Adipose tissue (tissue), 3 donors: ENCODE results near the gene IL37. TPM values are rescaled to one million over a fixed set of nuclear protein-coding genes. Genes with fewer than 3 reads are reported as not detected.

ENCODE experiments used
- H3K27ac ChIP-seq: one replicate; pipeline ENCODE4 v1.5.1; 2013; ENCODE audit warnings: low read depth, low read length
- WGBS, 3 donors: extraction: QIAGEN DNeasy Blood & Tissue Kit; methylation state at CpG; one replicate each; pipeline ENCODE4 v1.1.7; 2013; 5-methylcytosine and 5-hydroxymethylcytosine counted together
- polyA plus RNA-seq, 3 donors: library from polyadenylated mRNA; stranded (reverse); fragments of 200-250 nt; gene quantifications; one replicate each; pipeline ENCODE4 v1.2.3, GENCODE V29; 2013
- donor health status: healthy with polysubstance abuse.
- donor health status: Bipolar disorder and iron deficiency.
- donor health status: healthy.

IL37 gene
- not detected for polyA plus RNA-seq

- WGBS, 3 donors: 27 to 33% (median 31%) methylated on average over 2 of the region's 2 CpGs
- H3K27ac ChIP-seq: no peak within 1 kb of the TSS
Observed at GRCh38 chr2:112910865-112911264, at the start of gene IL37. Gene IL37 (plus strand): TSS chr2:112911165. CDS start chr2:112913013, 1,848 bp downstream.

GRCh38 chr2:112864072-112864471 lies 46.9 kb upstream of the IL37 start:
- H3K27ac ChIP-seq: no peak overlapping the region
- WGBS, 3 donors: 92 to 100% (median 95%) methylated on average over 1 of the region's 1 CpG

GRCh38 chr2:112866128-112866835 lies 44.7 kb upstream of the IL37 start:
- 79 to 91% (median 84%) methylated on average over 8 of the region's 8 CpGs for WGBS, 3 donors
- no peak overlapping the region for H3K27ac ChIP-seq

GRCh38 chr2:112867701-112868631 lies 43.0 kb upstream of the IL37 start:
- WGBS, 3 donors: 70 to 89% (median 88%) methylated on average over 7 of the region's 7 CpGs
- H3K27ac ChIP-seq: no peak overlapping the region

- WGBS, 3 donors: 25 to 43% (median 33%) methylated on average over 7 of the region's 7 CpGs
Observed at GRCh38 chr2:112869258-112869842, 41.6 kb upstream of the IL37 start.

GRCh38 chr2:112870841-112871835 lies 39.8 kb upstream of the IL37 start:
- 47 to 64% (median 54%) methylated on average over 9 of the region's 9 CpGs for WGBS, 3 donors
- H3K27ac ChIP-seq: no peak overlapping the region

More at GRCh38 chr2:112869258-112869842, 41.6 kb upstream of the IL37 start:
- no peak overlapping the region for H3K27ac ChIP-seq

GRCh38 chr2:112876257-112876970 lies 34.6 kb upstream of the IL37 start:
- H3K27ac ChIP-seq: no peak overlapping the region
- 90 to 95% (median 93%) methylated on average over 3 of the region's 3 CpGs for WGBS, 3 donors

GRCh38 chr2:112876971-112877361 lies 34.0 kb upstream of the IL37 start:
- no peak overlapping the region for H3K27ac ChIP-seq
- WGBS, 3 donors: 84 to 93% (median 88%) methylated on average over 4 of the region's 4 CpGs

- H3K27ac ChIP-seq: no peak overlapping the region
- 94% methylated on average over 6 of the region's 6 CpGs for WGBS, 3 donors
Observed at GRCh38 chr2:112877423-112877822, 33.5 kb upstream of the IL37 start.

GRCh38 chr2:112879491-112880041 lies 31.4 kb upstream of the IL37 start:
- H3K27ac ChIP-seq: no peak overlapping the region
- WGBS, 3 donors: 74 to 85% (median 77%) methylated on average over 6 of the region's 6 CpGs

- no peak overlapping the region for H3K27ac ChIP-seq
- WGBS, 3 donors: 85 to 91% (median 87%) methylated on average over 5 of the region's 5 CpGs
Observed at GRCh38 chr2:112880091-112880531, 30.9 kb upstream of the IL37 start.

GRCh38 chr2:112880696-112881095 lies 30.3 kb upstream of the IL37 start:
- no peak overlapping the region for H3K27ac ChIP-seq
- 39 to 68% (median 45%) methylated on average over 7 of the region's 7 CpGs for WGBS, 3 donors

- H3K27ac ChIP-seq: no peak overlapping the region
- 71 to 73% (median 73%) methylated on average over 5 of the region's 5 CpGs for WGBS, 3 donors
Observed at GRCh38 chr2:112881217-112881985, 29.6 kb upstream of the IL37 start.

- 76 to 89% (median 86%) methylated on average over 2 of the region's 2 CpGs for WGBS, 3 donors
- no peak overlapping the region for H3K27ac ChIP-seq
Observed at GRCh38 chr2:112883669-112884068, 27.3 kb upstream of the IL37 start.

- no peak overlapping the region for H3K27ac ChIP-seq
- 46 to 52% (median 48%) methylated on average over 6 of the region's 6 CpGs for WGBS, 3 donors
Observed at GRCh38 chr2:112884869-112885505, 26.0 kb upstream of the IL37 start.

GRCh38 chr2:112885506-112885902 lies 25.5 kb upstream of the IL37 start:
- H3K27ac ChIP-seq: no peak overlapping the region
- 65 to 83% (median 72%) methylated on average over 4 of the region's 4 CpGs for WGBS, 3 donors
